GM18870 (cell line): Measurements from ENCODE around the gene ASB17.
"Not testable (repeated sequence)": the region's sequence is repeated elsewhere in the genome, so short reads cannot be mapped to it uniquely, and the experiment has no call there.

ENCODE experiments used
- ATAC-seq: cut with Tn5 transposase; IDR thresholded peaks from one replicate; pipeline ENCODE4 v1.9.1; 2021; ENCODE audit warnings: moderate library complexity; ENCODE audit not compliant: unreplicated experiment

Gene ASB17

GRCh38 chr1:75932304-75932703 lies at the start of gene ASB17:
TSS of gene ASB17 (minus strand) at chr1:75932404. CDS start at chr1:75932291, 113 bp downstream.
- no peak for ATAC-seq

GRCh38 chr1:75980972-75981897 lies 49.0 kb upstream of the ASB17 start:
- peak; percentile 64 for ATAC-seq

GRCh38 chr1:75970631-75971030 lies 38.4 kb upstream of the ASB17 start:
- ATAC-seq = no peak

GRCh38 chr1:75969550-75969949 lies 37.3 kb upstream of the ASB17 start:
- no peak for ATAC-seq

- ATAC-seq = no peak
Measured at GRCh38 chr1:75967719-75968118, 35.5 kb upstream of the ASB17 start.

- ATAC-seq = no peak
Measured at GRCh38 chr1:75964760-75965408, 32.7 kb upstream of the ASB17 start.

GRCh38 chr1:75964110-75964759 lies 32.0 kb upstream of the ASB17 start:
- not testable (repeated sequence) for ATAC-seq

GRCh38 chr1:75954586-75954985 lies 22.4 kb upstream of the ASB17 start:
- ATAC-seq = no peak

GRCh38 chr1:75953461-75953860 lies 21.3 kb upstream of the ASB17 start:
- no peak for ATAC-seq

- no peak for ATAC-seq
Measured at GRCh38 chr1:75952016-75952415, 19.8 kb upstream of the ASB17 start.

- no peak for ATAC-seq
Measured at GRCh38 chr1:75950176-75950575, 18.0 kb upstream of the ASB17 start.

GRCh38 chr1:75943037-75943436 lies 10.8 kb upstream of the ASB17 start:
- ATAC-seq = not testable (repeated sequence)

GRCh38 chr1:75937034-75937433 lies 4.8 kb upstream of the ASB17 start:
- ATAC-seq = no peak

- no peak for ATAC-seq
Measured at GRCh38 chr1:75922698-75923097, 9.5 kb downstream of the ASB17 start.

- ATAC-seq = no peak
Measured at GRCh38 chr1:75916834-75917233, 15.4 kb downstream of the ASB17 start.

GRCh38 chr1:75908717-75909152 lies 23.5 kb downstream of the ASB17 start:
- ATAC-seq = peak; percentile 75

GRCh38 chr1:75901371-75901770 lies 30.8 kb downstream of the ASB17 start:
- no peak for ATAC-seq

GRCh38 chr1:75884437-75884836 lies 47.8 kb downstream of the ASB17 start:
- no peak for ATAC-seq

GRCh38 chr1:75879985-75880384 lies 52.2 kb downstream of the ASB17 start:
- ATAC-seq = no peak

- ATAC-seq = no peak
Measured at GRCh38 chr1:75870951-75871350, 61.3 kb downstream of the ASB17 start.
